ENCODE data around the gene OTX2.

OTX2 gene

DNA sequence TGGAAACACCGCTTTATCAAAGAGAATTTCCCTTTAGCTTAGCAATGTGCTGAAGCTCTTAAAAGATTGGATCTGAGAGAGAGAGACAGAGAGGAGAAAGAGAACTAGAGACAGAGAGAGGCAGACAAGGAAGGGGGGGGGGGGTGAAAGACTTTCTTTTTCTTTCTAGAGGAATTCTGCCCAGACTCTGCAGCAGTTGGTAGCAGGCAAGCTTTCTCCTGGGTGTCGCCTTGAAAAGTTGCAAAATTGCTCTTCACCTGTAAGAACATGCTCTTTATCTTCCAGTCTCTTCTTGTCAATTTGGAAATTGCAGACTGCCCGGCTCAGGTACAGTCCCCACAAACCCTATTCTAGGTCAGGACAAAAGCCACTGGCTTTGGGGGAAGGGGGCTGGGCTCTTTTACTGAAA lies 2.9 kb upstream of the OTX2 start:
- Histone ChIP-seq H3K9me2 (replicated peaks; ENCODE audit: insufficient read depth, low read length) (no peaks in the 10 kb centered on the region), H3K79me2 (ENCODE audit: low read length) (no peaks in the 10 kb centered on the region), H3K9me3 (replicated peaks; ENCODE audit: insufficient read depth, low read length) (no peaks in the 10 kb centered on the region), H3K4me1 (ENCODE audit: low read length) (no peaks in the 10 kb centered on the region), H4K20me1 (ENCODE audit: insufficient read depth, low read length) (no peaks in the 10 kb centered on the region), H3K9ac (ENCODE audit: low read length) (no peak overlapping the region), H3K27me3 (replicated peaks; ENCODE audit: insufficient read depth, low read length) (no peaks in the 10 kb centered on the region), H3K27ac (ENCODE audit: low read length) (no peak overlapping the region), H3K36me3 (replicated peaks; ENCODE audit: insufficient read depth, low read length) (no peaks in the 10 kb centered on the region), H3K4me2 (ENCODE audit: low read depth, low read length) (no peak overlapping the region), H3K4me3 (ENCODE audit: low read length) (no peak overlapping the region), H3F3A (ENCODE audit: insufficient read depth, low read length) (no peaks in the 10 kb centered on the region), H2AFZ (ENCODE audit: low read length) (no peak overlapping the region)
- DNase-seq: no peak
- TF ChIP-seq EZH2 (optimal IDR thresholded peaks at IDR 0.05; ENCODE audit: low read depth, low read length) (no peak), EZH2phosphoT487 (IDR thresholded peaks at IDR 0.05; ENCODE audit: low read length) (no peak)
- TF ChIP-seq, protein P1, sequence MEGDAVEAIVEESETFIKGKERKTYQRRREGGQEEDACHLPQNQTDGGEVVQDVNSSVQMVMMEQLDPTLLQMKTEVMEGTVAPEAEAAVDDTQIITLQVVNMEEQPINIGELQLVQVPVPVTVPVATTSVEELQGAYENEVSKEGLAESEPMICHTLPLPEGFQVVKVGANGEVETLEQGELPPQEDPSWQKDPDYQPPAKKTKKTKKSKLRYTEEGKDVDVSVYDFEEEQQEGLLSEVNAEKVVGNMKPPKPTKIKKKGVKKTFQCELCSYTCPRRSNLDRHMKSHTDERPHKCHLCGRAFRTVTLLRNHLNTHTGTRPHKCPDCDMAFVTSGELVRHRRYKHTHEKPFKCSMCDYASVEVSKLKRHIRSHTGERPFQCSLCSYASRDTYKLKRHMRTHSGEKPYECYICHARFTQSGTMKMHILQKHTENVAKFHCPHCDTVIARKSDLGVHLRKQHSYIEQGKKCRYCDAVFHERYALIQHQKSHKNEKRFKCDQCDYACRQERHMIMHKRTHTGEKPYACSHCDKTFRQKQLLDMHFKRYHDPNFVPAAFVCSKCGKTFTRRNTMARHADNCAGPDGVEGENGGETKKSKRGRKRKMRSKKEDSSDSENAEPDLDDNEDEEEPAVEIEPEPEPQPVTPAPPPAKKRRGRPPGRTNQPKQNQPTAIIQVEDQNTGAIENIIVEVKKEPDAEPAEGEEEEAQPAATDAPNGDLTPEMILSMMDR (IDR thresholded peaks at IDR 0.05; ENCODE audit: low read length): no peak

DNA sequence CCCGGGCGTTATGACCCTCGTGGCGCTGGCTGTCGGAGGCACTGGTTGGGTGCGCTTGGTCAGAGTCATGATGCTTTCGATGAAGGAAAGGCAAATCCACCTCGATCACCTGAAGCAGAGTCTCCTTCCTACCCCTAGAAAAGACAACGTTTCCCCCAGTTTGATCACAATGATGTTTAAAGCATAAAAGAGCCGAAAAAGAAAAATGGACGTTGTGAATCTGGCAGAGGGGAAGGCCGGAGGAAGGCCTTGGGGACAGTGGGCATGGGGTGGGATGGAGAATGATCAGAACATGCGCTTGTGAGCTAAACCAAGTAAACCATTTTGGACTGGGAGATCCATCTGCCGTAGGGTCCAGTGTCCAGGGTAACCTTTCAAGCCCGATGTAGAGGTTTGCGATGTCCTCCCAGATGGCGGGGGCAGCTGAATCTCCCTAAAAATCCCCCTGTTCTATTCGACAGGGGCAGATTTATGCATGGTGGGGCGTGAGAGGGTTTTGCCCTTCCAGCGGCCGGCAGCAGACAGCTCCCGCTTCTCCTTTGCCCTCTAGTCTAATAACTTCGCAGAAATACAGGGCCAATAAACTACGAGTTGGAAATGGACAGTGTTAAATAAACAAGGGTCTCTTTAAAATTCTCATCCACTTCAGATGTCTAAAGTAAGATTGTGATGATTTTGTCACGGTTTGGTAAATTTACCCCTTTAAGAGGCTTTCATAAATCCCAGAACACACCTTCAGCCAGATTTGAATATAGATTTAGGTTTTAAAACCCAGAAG lies 2.3 kb upstream of the OTX2 start:
- Histone ChIP-seq H3K9me3 (replicated peaks; ENCODE audit: insufficient read depth, low read length) (no peaks in the 10 kb centered on the region), H3K36me3 (replicated peaks; ENCODE audit: insufficient read depth, low read length) (no peaks in the 10 kb centered on the region), H3K27me3 (replicated peaks; ENCODE audit: insufficient read depth, low read length) (no peaks in the 10 kb centered on the region), H3K27ac (ENCODE audit: low read length) (no peak overlapping the region), H3K9ac (ENCODE audit: low read length) (no peak overlapping the region), H3K9me2 (replicated peaks; ENCODE audit: insufficient read depth, low read length) (no peaks in the 10 kb centered on the region), H3K4me3 (ENCODE audit: low read length) (no peak overlapping the region), H3F3A (ENCODE audit: insufficient read depth, low read length) (no peaks in the 10 kb centered on the region), H3K4me2 (ENCODE audit: low read depth, low read length) (no peak overlapping the region), H3K79me2 (ENCODE audit: low read length) (no peaks in the 10 kb centered on the region), H3K4me1 (ENCODE audit: low read length) (no peaks in the 10 kb centered on the region), H4K20me1 (ENCODE audit: insufficient read depth, low read length) (no peaks in the 10 kb centered on the region), H2AFZ (ENCODE audit: low read length) (no peak overlapping the region)
- DNase-seq: no peak
- TF ChIP-seq EZH2 (optimal IDR thresholded peaks at IDR 0.05; ENCODE audit: low read depth, low read length) (no peak), EZH2phosphoT487 (IDR thresholded peaks at IDR 0.05; ENCODE audit: low read length) (no peak)
- TF ChIP-seq, protein P1 (IDR thresholded peaks at IDR 0.05; ENCODE audit: low read length): no peak

- Histone ChIP-seq H3K4me2 (ENCODE audit: low read depth, low read length) (no peak overlapping the region), H3K9me3 (replicated peaks; ENCODE audit: insufficient read depth, low read length) (no peaks in the 10 kb centered on the region), H2AFZ (ENCODE audit: low read length) (no peak overlapping the region), H3K4me3 (ENCODE audit: low read length) (no peak overlapping the region), H3K27me3 (replicated peaks; ENCODE audit: insufficient read depth, low read length) (no peaks in the 10 kb centered on the region), H3F3A (ENCODE audit: insufficient read depth, low read length) (no peaks in the 10 kb centered on the region), H3K36me3 (replicated peaks; ENCODE audit: insufficient read depth, low read length) (no peaks in the 10 kb centered on the region), H3K27ac (ENCODE audit: low read length) (no peak overlapping the region), H3K79me2 (ENCODE audit: low read length) (no peaks in the 10 kb centered on the region), H3K4me1 (ENCODE audit: low read length) (no peaks in the 10 kb centered on the region), H3K9ac (ENCODE audit: low read length) (no peak overlapping the region), H3K9me2 (replicated peaks; ENCODE audit: insufficient read depth, low read length) (no peaks in the 10 kb centered on the region), H4K20me1 (ENCODE audit: insufficient read depth, low read length) (no peaks in the 10 kb centered on the region)
- no peak for TF ChIP-seq EZH2 (optimal IDR thresholded peaks at IDR 0.05; ENCODE audit: low read depth, low read length)
- TF ChIP-seq, protein P1 (IDR thresholded peaks at IDR 0.05; ENCODE audit: low read length): no peak
- TF ChIP-seq EZH2phosphoT487 (IDR thresholded peaks at IDR 0.05; ENCODE audit: low read length): no peak
- no peak for DNase-seq
Observed at GRCh38 chr14:56811593-56812363, 1.5 kb upstream of the OTX2 start.

Data from MM.1S (cell line).